Stimulated activated naive CD4-positive, alpha-beta T cell treated with Interleukin-2 at 50 U/mL for 16 hours (primary cell): Measurements from ENCODE around the gene SNTG2.
A peak's percentile ranks its signal among the peaks of the same experiment; 100 is the strongest.

Experiments
- DNase-seq: peaks from one replicate; lab custom pipeline; 2025; lab: John Stamatoyannopoulos, UW

The SNTG2 gene

GRCh38 chr2:1147873-1148612 is 197.4 kb downstream of the SNTG2 start:
- DNase-seq: no peak

GRCh38 chr2:1150724-1151511 is 200.3 kb downstream of the SNTG2 start:
- no peak for DNase-seq

- no peak for DNase-seq
These were observed 201.7 kb downstream of the SNTG2 start for GRCh38 chr2:1152375-1152774.

GRCh38 chr2:1153920-1154319 is 203.3 kb downstream of the SNTG2 start:
- no peak for DNase-seq

GRCh38 chr2:1154710-1155594 is 204.3 kb downstream of the SNTG2 start:
- DNase-seq: no peak

GRCh38 chr2:1156059-1156458 is 205.4 kb downstream of the SNTG2 start:
- no peak for DNase-seq

- DNase-seq: no peak
These were observed 205.9 kb downstream of the SNTG2 start for GRCh38 chr2:1156531-1156930.

- DNase-seq: no peak
These were observed 206.5 kb downstream of the SNTG2 start for GRCh38 chr2:1157107-1157506.

- no peak for DNase-seq
These were observed 208.4 kb downstream of the SNTG2 start for GRCh38 chr2:1159013-1159412.

- no peak for DNase-seq
These were observed 211.6 kb downstream of the SNTG2 start for GRCh38 chr2:1162246-1162645.

- DNase-seq: peak; percentile 30
These were observed 212.3 kb downstream of the SNTG2 start for GRCh38 chr2:1162768-1163584.

GRCh38 chr2:1166976-1167375 is 216.3 kb downstream of the SNTG2 start:
- no peak for DNase-seq

- no peak for DNase-seq
These were observed 218.2 kb downstream of the SNTG2 start for GRCh38 chr2:1168846-1169245.

- DNase-seq: no peak
These were observed 218.8 kb downstream of the SNTG2 start for GRCh38 chr2:1169291-1169949.

GRCh38 chr2:1170241-1170640 is 219.6 kb downstream of the SNTG2 start:
- DNase-seq: no peak

- DNase-seq: no peak
These were observed 220.1 kb downstream of the SNTG2 start for GRCh38 chr2:1170711-1171110.

GRCh38 chr2:1173528-1173927 is 222.9 kb downstream of the SNTG2 start:
- DNase-seq: no peak

GRCh38 chr2:1181893-1182292 is 231.2 kb downstream of the SNTG2 start:
- no peak for DNase-seq

- DNase-seq: no peak
These were observed 232.7 kb downstream of the SNTG2 start for GRCh38 chr2:1183300-1183699.

GRCh38 chr2:1186421-1186820 is 235.8 kb downstream of the SNTG2 start:
- no peak for DNase-seq

- DNase-seq: no peak
These were observed 236.5 kb downstream of the SNTG2 start for GRCh38 chr2:1187189-1187588.
